NCI-H2029 (cell line): ENCODE data around the gene ZNF385B.

Source experiments
- DNase-seq: peaks from one replicate; lab custom pipeline; 2025; lab: John Stamatoyannopoulos, UW

ZNF385B gene

DNA sequence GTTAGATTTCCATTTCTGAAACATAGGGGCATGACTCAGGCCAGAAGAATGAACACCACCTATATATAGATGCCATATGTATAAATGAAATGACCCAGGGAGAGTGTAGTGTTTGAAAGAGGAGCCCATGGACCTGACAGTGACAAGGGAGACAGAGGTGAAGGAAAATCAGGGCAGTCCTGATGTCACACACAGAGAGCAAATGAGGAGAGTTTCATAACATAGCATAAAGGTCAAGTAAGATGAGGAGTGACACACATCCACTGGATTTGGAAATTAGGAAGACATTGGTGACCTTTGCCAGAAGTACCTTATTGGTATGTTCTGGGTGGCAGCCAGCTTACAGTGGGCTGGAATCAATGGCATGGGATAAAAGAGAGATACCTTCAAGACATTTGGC is 276.7 kb downstream of the ZNF385B start:
- no peak for DNase-seq

DNA sequence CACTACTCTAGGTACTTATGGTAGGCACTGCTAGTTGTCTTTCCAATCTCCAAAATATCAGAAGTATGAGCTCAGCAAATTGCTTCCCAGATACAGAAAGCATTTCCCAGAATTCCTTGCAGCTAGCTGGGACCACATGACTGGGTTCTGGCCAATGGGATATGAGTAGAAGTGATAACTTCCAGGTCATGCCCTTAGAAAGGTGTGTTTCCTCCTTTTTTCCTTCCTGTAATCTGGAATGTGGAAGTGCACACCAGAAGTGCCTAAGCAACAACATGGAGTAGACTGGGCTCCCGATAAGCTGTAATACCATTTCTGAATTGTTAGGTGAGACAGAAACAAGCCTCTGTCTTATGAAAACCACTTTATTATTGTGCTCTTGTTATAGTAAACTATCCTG is 279.8 kb downstream of the ZNF385B start:
- DNase-seq: no peak

DNA sequence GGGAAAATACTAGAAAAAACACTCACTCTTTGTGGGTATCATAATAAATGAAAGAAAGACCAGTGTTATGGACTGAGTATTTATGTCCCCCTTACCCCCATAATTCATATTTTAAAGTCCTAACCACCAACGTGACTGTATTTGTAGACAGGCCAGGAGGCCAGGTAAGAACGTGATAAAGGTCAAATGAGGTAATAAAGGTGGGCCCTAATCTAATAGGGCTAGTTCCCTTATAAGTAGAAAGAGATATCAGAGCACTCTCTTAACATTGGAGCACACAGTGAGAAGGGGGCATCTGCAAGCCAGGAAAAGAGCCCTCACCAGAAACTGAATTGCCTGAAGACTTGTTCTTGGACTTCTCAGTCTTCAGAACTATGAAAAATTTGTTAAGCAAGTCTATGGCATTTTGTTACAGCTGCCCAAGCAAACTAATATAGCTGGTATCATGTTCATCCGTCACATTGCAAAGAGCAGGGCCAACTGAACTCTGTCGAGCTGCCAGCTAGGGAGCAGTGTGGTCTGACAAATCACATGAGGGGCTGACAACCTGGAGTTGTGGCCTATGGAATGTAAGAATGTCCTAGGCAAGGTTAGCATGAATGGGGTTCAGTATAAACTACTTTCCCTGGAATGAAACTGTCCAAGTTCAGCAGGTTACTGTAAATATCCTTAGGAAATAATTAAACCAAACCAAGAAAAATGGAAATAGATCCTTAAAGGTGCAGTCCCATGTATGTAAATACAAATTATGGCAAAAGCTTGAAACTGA is 280.9 kb downstream of the ZNF385B start:
- no peak for DNase-seq

DNA sequence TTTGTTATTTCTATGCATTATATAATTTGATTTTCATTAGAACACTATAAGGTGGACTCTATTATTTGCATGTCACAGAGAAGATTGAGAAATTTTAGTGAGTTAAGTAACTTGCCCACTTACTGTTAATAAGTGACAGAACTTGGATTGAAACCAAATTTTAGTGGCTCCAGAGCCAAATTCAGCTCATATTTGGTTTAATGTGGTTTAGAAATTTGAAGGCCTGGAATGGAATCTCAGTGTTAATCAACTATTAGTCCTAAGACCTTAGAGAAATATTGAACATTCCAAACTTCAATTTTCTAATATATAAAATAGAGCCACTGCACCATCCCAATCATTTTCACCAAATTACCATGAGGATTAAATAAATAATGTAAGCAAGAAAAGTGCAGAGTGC is 281.6 kb downstream of the ZNF385B start:
- DNase-seq: no peak

DNA sequence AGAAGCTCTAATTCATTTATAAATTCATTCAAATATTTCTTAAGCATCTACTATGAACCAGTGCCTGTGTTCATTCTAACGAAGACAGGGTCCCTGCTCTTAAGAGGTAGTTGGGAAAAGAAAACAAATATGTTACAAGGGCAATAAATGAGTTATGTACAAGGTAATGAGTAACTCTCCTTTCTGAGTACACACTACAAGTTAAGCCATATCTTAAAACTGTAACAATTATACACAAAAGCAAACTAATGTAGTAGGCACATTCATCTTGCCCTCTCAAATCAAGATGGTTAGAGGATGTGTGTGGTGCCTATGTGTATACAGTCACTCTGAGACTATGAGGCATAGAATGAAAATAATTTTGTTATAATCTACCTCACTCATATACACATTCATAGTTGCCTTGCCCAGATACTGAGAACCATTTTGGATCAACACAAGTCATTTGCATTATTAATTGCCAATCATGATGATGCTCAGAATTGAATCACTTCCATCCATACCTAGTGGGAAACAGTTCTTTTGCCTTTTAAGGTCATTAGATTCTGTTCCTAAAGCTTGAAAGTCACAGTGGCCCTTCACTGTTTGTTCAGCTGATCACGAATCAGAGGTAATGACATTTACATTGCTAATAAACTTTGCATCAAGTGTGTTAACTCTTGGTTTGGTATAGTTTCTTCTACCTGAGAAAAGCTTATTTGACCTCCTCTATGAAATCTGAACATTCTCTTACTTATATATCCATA is 283.1 kb downstream of the ZNF385B start:
- no peak for DNase-seq

DNA sequence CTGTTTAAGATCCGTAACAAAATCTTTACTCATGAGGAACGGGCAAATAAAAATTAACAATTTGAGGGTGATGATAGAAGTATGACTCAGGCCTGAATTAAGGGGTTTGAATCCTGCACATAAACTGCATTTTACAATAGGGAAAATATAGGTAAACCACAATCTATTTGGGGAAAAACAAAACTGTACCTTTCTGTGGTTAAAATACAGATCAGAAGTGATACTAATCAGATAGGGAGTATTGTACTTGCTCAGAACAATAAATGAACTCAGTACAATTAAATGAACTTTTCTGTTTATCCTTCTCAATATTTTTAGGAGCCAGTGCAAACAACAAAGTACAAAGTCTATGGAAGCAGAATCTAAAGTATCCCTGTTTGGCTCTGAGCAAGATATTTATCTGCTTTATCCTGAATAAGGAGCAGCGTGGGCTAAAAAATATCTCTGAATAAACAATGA is 287.3 kb downstream of the ZNF385B start:
- no peak for DNase-seq

DNA sequence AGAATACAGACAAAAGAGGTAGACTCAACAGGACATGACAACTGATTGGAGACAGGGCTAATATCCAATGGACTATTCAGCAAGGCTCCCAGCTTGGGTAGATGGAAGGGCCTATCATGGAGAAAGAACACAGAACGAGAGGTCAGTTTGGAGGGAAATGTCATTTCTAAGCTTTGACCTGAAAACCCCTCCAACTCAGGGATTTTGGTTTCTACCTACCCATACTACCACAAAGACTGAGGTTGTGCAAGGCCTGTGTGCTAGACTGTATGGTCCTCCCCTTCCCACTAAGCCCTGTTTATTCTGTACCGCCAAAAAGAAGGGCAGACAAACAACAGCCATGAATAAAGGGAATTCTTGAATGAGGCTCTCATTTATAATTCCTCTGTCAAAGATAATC is 288.9 kb downstream of the ZNF385B start:
- no peak for DNase-seq

DNA sequence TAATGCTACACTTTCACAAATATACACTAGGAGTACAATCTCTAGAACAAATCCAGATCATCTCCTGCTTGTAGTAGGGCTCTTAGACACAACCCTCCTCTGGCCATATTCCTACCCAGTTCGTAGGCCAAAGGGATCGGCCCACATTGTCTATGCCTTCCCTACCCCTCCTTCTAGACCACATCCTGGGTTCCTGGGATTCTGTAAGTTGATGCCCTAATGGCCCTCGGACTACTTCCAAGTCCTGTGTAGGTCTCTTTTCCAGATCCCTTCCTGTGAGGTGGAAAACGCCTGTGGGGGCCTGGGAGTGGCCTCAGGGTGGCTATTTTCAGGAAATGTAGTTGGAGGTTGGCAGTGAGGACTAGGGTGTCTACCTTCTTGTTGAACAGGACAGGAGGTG is 289.7 kb downstream of the ZNF385B start:
- no peak for DNase-seq

DNA sequence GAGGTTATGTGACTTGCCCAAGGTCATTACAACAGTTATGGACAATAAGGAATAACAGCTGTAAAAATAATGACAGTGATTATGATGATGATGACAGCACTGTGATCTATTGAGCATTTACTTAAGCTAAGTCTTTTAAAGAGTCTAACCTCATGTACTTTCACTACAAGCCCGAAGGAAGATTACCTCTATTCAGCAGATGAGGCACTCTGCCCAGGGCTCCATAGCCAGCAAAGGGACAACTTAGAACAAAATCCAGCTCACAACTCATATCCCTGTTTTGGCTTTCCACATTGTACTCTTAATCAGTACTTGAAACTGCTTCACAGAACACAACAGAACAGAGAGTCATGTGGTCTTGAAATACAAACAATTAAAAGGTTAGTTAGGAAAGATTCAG is 290.2 kb downstream of the ZNF385B start:
- DNase-seq: no peak

DNA sequence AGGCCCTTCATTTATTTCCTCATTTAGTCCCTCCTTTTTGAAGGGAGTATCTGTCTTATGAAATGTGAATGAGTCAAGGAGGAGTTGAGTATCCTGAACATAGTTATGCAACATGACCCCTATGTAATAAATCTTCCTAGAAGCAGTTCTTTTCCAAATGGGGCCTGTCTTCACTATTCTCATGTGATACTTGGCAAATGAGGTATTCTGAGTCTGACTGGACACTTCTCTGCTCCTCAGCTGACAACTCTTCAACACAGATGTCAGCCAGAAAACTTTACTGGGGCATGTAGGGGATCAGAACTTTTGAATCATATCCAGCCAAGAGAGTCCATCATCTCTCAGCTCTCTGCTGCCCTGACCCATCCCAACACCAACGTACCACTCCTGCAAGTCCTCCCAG is 291.6 kb downstream of the ZNF385B start:
- no peak for DNase-seq

DNA sequence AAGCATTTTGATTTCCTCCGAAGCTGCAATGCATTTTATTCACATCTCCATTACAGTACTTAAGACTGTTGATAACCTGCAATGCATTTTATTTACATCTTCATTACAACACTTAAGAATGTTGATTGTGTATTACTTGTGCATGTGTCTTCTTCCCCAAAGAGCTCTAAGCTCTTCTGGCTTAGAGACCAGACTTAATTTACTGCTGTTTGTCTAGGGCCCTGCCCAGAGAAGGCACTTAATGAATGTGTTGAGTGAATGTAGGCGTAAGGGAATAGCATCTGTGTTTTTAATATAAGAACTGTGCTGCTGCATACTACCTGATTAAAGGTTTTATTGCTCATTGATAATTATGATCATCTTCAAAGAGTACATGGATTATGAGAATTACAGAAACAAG is 295.6 kb downstream of the ZNF385B start:
- DNase-seq: no peak

DNA sequence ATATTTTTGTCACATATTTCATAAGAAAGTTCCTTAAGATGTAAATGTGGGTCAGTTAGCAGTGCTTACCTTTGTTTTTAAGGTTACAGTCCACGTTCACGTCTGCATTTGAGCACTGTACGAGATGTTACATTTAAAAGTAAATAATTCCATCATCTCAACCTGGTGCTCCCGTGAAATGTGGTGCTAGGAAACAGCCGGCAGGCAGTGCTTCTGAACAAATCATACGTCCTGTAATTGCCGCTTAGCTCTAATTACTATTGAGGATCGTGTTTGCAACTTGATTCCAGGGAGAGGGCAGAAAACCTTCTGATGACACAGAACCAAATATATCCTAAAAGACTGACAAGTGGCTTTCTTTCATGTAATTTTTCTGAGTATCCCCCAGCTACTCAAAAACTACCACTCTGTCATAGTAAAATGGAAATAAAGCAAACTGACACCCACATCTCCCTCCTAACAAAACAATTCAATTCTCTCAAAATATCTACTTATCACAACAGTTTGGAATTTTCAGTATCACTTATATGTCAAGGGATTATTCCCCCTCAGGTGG is 299.0 kb downstream of the ZNF385B start:
- peak; percentile 67 for DNase-seq

DNA sequence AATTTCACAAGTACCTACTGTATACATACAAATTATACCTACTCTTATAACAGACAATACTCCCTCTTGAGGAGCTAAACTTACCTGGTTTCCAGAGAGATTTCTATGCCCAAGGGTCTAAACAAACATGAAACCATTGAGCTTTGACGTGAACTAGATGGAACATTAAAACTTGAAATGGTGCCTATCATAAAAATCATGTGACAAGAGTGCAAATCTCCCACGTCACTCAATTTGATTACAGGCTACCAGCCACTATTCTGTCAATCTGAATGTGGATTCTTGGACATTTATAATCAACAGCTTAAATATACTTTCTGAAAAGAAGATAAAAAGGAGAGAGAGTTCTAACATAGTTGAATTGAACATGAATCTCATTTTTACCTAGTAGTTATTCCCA is 299.7 kb downstream of the ZNF385B start:
- no peak for DNase-seq

DNA sequence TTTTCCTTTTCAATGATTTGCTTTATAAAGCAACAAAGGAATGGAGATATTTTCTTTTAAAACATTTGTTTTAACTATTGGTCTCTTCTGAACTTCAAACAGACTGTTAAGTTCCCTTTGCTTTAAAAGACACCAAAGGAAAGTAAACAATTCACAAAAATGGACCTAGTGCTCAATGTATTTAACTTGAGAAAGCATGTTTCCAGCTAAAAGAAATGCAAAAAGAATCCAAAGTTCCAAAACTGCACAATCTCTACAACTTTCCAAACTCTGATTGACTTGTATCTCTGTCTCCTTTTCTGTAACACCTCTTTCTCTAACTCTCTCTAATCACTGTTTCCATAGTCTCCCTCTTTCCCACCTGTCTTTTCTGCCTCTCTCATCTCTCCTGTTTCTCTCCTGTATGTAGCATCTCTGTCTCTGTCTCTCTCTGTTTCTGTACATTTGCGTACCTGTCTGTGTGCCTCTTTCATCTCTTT is 301.1 kb downstream of the ZNF385B start:
- DNase-seq: no peak

DNA sequence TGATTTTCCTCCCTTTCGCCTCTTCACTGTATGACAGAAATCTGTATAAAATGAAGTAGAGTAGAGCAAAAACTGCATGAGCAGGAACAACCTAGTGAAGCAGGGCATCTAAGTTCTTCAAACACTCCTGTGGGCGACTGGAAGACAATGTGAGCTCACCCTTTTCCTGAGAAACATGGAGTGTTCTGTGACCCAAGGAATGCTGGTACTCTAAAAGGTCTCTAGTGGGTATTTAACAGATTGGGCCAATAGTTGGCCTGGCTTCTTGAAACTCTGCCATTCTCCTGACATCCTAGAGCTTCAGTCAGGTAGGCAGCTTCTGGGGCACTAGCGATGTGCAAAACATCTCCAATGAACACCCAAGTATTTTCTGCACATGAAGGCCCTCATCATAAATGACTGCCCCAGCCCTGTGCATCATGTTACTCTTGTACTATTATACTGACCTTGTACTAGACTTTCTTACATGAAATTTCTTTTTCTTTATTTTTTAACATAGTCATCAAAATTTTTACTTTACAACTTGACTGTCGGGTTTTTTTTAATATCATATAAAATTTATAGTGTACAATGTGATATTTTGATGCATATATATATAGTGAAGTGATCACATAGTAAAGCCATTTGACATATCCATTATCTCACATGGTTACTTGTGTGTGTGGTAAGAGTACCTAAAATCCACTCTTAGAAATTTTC is 302.2 kb downstream of the ZNF385B start:
- DNase-seq: no peak

DNA sequence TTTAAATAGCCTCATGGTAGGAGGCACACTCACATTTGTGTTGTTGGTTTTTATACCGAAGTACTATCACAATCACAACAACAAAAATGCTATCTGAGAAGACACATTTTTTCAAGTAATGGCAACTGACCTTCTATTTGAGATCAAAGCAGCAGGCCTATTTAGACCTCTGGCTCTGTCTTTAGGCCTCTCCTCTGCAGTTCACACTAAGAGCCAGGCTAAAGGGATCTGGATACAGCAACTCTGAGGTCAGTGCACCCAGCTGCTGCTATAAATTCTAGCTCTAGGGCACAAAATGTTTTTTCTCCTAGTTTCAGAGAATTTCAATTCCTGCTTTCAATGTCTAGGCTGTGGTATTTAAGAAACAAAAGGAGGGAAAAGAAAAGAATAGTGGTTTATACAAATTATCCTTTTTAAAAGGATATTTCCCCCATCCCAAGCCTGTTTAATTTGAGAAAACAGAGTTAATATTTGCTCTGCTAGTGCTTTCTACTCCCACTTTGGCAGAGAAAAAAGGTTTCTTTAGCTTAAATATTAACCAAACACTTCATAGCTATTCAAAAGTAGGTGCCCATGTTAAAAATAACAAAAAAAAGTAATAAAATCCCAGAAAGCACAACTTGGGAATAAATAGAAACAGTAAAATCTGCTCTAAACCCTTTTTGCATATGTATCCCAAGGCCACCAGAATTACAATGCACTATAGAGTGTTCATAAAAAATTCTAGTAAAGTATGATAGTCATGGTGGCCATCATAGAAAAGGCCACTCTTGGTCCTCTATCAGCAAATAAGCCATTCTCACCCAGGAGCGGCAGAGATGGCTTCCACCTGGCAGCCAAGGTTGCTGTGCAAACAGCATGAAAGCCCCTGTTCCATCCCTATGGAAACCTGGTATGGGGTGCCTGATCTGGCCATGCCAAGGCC is 303.1 kb downstream of the ZNF385B start:
- DNase-seq: no peak

DNA sequence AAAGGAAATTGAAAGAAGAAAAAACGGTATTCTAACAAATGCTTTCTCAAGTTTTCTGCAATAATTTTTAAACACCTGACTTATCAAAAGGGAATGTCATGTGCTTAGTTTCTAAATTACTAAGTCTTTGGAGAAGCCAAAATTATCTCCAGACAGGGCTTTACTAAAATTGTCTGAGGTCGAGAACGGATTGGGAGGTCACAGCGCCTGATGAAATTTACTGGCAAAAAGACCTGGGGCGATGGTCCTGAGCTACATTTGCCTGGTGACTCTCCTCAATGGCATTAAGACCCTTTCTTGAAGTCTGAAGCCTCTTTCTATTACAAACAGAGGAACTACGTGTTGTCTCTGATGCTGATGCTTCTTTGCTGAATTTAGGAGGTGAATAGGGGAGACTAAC is 305.0 kb downstream of the ZNF385B start:
- DNase-seq: no peak

DNA sequence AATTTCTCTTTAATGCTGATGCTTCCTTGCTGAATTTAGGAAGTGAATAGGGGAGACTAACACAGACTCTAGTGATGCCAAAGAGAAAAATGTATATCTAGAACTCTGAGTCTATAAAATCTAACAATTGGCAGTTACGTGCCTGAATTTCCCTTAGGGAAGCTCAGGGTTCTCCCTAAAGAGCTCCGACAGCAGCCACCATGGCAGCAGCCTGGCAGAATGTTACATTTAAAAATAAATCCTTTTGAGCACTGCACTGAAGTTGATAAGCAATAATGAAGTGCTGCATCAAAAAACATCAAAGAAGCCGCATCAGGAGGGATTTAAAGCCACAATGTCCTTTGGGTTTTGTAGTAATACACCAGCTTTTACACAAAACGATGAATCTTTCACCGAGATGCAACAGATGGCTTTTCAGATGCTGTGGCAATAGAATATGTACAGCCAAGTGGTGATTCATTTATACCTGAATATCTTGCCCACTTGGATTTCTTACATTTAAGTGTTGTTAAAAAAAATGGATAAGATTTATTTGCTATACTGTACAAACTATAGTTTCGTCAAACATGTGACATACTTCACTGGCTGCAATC is 305.6 kb downstream of the ZNF385B start:
- no peak for DNase-seq

DNA sequence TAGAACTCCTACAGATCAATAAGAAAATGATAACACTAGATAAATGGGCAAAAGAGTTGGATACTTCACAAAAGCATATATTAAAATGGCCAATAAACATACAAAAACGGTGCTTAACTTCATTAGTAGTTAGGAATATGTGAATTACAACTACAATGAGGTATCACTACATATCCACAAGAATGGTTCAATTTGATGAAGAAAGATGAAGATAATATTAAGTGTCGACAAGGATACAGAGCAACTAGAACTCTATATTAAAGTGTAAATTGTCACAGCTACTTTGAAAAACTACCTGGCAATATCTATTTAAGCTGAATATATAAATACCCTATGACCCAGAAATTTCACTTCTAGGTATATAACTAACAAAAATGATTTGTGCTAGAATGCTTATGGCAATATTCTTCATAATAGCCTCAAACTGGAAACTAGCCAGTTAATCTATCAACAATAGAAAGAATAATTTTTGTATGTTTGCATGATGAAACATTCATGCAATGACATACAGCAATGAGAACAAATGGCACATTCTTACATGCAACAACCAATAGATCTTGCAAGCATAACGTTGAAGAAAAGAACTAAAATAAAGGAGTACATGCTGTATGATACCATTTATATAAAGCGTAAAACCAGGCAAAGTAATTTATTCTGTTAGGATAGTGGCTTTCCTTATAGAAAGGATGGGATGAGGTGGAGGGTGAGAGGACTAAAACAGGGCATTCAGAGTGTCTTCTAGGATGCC is 306.6 kb downstream of the ZNF385B start:
- DNase-seq: no peak

DNA sequence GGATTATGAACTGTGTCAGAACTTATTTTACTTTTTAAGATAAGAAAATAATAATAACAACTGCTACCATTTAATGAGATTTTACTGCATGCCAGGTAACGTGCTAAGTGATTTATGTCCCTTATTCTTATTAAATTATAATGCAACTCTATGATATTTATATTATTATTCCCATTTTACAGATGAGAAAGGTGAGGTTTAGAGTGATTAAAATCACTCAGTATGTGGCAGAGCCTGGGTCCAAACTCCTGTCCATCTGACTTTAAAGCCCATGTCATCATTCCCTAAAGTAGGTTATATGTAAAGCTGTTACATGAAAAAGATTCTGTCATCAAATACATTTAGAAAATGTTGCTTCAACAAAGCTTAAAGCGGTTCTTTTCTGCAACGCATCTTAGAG is 308.0 kb downstream of the ZNF385B start:
- DNase-seq: no peak
